RWPE2 (cell line): Measurements from ENCODE around the gene AP2A1.

Experiments used
- ATAC-seq: fragments of 200-7000 bp; cut with Tn5 transposase; 3 replicates; pipeline ENCODE4 v1.9.1; 2021; ENCODE audit warnings: low read depth
- DNase-seq: peaks from one replicate; pipeline ENCODE4 v3.0.0-alpha.2; 2020; ENCODE audit warnings: low spot score
- H3K27ac ChIP-seq: fragments of 450-650 bp; 2 replicates; pipeline ENCODE4 v1.5.1; 2017; ENCODE audit warnings: mild to moderate bottlenecking; ENCODE audit not compliant: poor library complexity, severe bottlenecking
- H3K27me3 ChIP-seq: fragments of 250-450 bp; sonication (Bioruptor Pico); 2 replicates; pipeline ENCODE4 v1.5.1; 2021; ENCODE audit warnings: mild to moderate bottlenecking, moderate library complexity; ENCODE audit not compliant: insufficient read depth, poor library complexity, severe bottlenecking
- H3K36me3 ChIP-seq: fragments of 250-450 bp; sonication (Bioruptor Pico); 2 replicates; pipeline ENCODE4 v1.5.1; 2020; ENCODE audit warnings: low read depth, mild to moderate bottlenecking, moderate library complexity
- H3K4me1 ChIP-seq: fragments of 250-450 bp; sonication (Bioruptor Pico); 2 replicates; pipeline ENCODE4 v1.5.1; 2021; ENCODE audit warnings: mild to moderate bottlenecking, moderate library complexity; ENCODE audit not compliant: insufficient read depth, poor library complexity, severe bottlenecking
- H3K4me3 ChIP-seq: fragments of 250-450 bp; sonication (Bioruptor Pico); 2 replicates; pipeline ENCODE4 v1.5.1; 2021; ENCODE audit warnings: mild to moderate bottlenecking, moderate library complexity; ENCODE audit not compliant: severe bottlenecking
- H3K9me3 ChIP-seq: fragments of 250-450 bp; sonication (Bioruptor Pico); 2 replicates; pipeline ENCODE4 v1.5.1; 2021; ENCODE audit warnings: mild to moderate bottlenecking, moderate library complexity; ENCODE audit not compliant: severe bottlenecking
- TF ChIP-seq, protein P1 (sequence below): fragments of 450-650 bp; IDR thresholded peaks from one replicate; pipeline ENCODE4 v1.5.1; 2017; ENCODE audit warnings: mild to moderate bottlenecking, moderate library complexity; ENCODE audit not compliant: poor library complexity, severe bottlenecking

Gene AP2A1

DNA sequence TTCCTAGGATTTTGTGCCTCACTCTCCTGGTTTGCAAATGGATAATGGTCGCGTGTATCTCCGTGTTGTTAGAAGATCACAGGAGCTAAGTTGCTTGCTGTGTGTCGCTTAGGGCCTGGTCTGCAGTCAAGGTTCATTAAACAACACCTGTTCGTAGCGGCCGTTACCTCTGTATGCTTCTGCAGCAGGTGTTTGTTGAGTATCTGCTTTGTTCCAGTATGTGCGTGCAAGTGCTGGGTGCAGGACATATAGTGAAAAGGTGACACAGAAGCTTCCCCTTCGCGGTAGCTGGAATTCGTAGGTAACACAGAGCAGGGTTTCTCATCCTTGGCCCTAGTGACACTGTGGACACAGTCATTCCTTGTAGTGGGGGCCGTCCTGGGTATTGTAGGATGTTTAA lies 56.7 kb downstream of the AP2A1 start:
- Histone ChIP-seq H3K4me3 (no peak overlapping the region), H3K36me3 (peaks cover 24% of the 10 kb centered on the region), H3K9me3 (no peaks in the 10 kb centered on the region), H3K4me1 (no peaks in the 10 kb centered on the region), H3K27me3 (no peaks in the 10 kb centered on the region), H3K27ac (no peak overlapping the region)
- ATAC-seq (no peak), DNase-seq (no peak)
- TF ChIP-seq, protein P1, sequence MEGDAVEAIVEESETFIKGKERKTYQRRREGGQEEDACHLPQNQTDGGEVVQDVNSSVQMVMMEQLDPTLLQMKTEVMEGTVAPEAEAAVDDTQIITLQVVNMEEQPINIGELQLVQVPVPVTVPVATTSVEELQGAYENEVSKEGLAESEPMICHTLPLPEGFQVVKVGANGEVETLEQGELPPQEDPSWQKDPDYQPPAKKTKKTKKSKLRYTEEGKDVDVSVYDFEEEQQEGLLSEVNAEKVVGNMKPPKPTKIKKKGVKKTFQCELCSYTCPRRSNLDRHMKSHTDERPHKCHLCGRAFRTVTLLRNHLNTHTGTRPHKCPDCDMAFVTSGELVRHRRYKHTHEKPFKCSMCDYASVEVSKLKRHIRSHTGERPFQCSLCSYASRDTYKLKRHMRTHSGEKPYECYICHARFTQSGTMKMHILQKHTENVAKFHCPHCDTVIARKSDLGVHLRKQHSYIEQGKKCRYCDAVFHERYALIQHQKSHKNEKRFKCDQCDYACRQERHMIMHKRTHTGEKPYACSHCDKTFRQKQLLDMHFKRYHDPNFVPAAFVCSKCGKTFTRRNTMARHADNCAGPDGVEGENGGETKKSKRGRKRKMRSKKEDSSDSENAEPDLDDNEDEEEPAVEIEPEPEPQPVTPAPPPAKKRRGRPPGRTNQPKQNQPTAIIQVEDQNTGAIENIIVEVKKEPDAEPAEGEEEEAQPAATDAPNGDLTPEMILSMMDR, result no peak

GRCh38 chr19:49824662-49825061 lies 57.9 kb downstream of the AP2A1 start:
- H3K9me3 ChIP-seq, result no peaks in the 10 kb centered on the region
- DNase-seq (no peak), ATAC-seq (no peak)
- no peak overlapping the region for H3K4me3 ChIP-seq
- no peaks in the 10 kb centered on the region for H3K27me3 ChIP-seq
- no peak overlapping the region for H3K27ac ChIP-seq
- H3K36me3 ChIP-seq, result peaks cover 24% of the 10 kb centered on the region
- TF ChIP-seq, protein P1, result no peak
- H3K4me1 ChIP-seq, result no peaks in the 10 kb centered on the region

DNA sequence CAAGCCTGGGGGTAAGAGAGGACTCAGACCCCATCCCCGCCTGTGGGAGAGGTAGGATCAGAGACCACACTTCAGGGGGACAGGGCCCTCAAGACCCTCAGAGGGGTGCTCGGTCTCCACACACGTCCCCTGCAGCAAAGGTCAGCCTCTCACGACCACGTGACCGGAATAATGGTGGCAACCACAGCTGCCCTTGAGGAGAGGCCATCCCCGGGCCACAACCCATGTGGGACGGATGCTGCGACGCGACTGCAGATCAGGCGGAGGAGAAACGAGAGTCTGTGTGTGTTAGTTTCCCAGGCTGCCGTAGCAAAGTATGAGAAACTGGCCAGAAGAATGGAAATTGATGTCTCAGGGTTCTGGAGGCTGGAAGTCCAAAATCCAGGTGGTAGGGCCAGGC lies 60.2 kb downstream of the AP2A1 start:
- no peaks in the 10 kb centered on the region for H3K4me1 ChIP-seq
- no peak overlapping the region for H3K4me3 ChIP-seq
- H3K27ac ChIP-seq, result no peak overlapping the region
- ATAC-seq (no peak), DNase-seq (no peak)
- TF ChIP-seq, protein P1, result no peak
- H3K36me3 ChIP-seq, result peaks cover 19% of the 10 kb centered on the region
- no peaks in the 10 kb centered on the region for H3K27me3 ChIP-seq
- H3K9me3 ChIP-seq, result no peaks in the 10 kb centered on the region

- Histone ChIP-seq H3K27ac (no peak overlapping the region), H3K27me3 (no peaks in the 10 kb centered on the region), H3K9me3 (no peaks in the 10 kb centered on the region), H3K36me3 (peaks cover 23% of the 10 kb centered on the region), H3K4me1 (no peaks in the 10 kb centered on the region), H3K4me3 (no peak overlapping the region)
- ATAC-seq (no peak), DNase-seq (no peak)
- TF ChIP-seq, protein P1, result no peak
Measured at GRCh38 chr19:49829200-49829599, 62.4 kb downstream of the AP2A1 start.

DNA sequence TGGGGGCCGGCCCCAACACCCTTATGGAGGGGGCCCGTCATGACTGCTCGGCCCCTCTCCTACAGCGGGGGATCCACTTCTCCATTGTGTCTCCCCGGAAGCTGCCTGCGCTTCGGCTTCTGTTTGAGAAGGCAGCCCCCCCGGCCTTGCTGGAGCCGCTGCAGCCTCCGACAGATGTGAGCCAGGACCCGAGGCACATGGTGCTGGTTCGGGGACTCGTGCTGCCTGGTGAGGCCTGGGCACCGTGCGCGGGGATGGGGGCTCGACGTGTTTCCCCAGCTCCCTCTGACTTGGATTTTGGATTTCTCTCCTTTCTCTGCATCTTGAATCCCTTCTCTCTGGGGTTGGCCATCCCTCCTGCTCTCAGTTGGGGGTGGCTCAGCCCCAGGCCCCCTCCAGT lies 62.9 kb downstream of the AP2A1 start:
- TF ChIP-seq, protein P1, result no peak
- Histone ChIP-seq H3K36me3 (peaks cover 27% of the 10 kb centered on the region), H3K4me3 (no peak overlapping the region), H3K27ac (no peak overlapping the region), H3K4me1 (no peaks in the 10 kb centered on the region), H3K27me3 (no peaks in the 10 kb centered on the region), H3K9me3 (no peaks in the 10 kb centered on the region)
- peak; percentile 58 for DNase-seq
- no peak for ATAC-seq
